GM18498 (cell line): ENCODE measurements around the gene EOLA1.

Experiments
- ATAC-seq: cut with Tn5 transposase; IDR thresholded peaks from one replicate; pipeline ENCODE4 v1.9.1; 2021; ENCODE audit warnings: mild to moderate bottlenecking, moderate library complexity; ENCODE audit not compliant: unreplicated experiment

EOLA1 gene

GRCh38 chrX:149540621-149541520 lies at the start of gene EOLA1:
Gene EOLA1 (plus strand): TSS chrX:149541012. CDS start chrX:149545631, 4,619 bp downstream.
- peak; percentile 80 for ATAC-seq

GRCh38 chrX:149491812-149492211 lies 49.0 kb upstream of the EOLA1 start:
- ATAC-seq, result no peak

GRCh38 chrX:149493567-149494562 lies 46.9 kb upstream of the EOLA1 start:
- no peak for ATAC-seq

GRCh38 chrX:149494844-149495565 lies 45.8 kb upstream of the EOLA1 start:
- ATAC-seq, result no peak

- ATAC-seq, result no peak
Measured at GRCh38 chrX:149495573-149496071, 45.2 kb upstream of the EOLA1 start.

GRCh38 chrX:149497054-149497453 lies 43.8 kb upstream of the EOLA1 start:
- no peak for ATAC-seq

- ATAC-seq, result no peak
Measured at GRCh38 chrX:149497626-149498025, 43.2 kb upstream of the EOLA1 start.

- no peak for ATAC-seq
Measured at GRCh38 chrX:149498767-149499166, 42.0 kb upstream of the EOLA1 start.

- ATAC-seq, result no peak
Measured at GRCh38 chrX:149499766-149500165, 41.0 kb upstream of the EOLA1 start.

GRCh38 chrX:149502923-149503322 lies 37.9 kb upstream of the EOLA1 start:
- ATAC-seq, result peak; percentile 34

- ATAC-seq, result peak; percentile 78
Measured at GRCh38 chrX:149503446-149503845, 37.4 kb upstream of the EOLA1 start.

- peak; percentile 41 for ATAC-seq
Measured at GRCh38 chrX:149504226-149504914, 36.4 kb upstream of the EOLA1 start.

- ATAC-seq, result peak; percentile 78
Measured at GRCh38 chrX:149504915-149505651, 35.7 kb upstream of the EOLA1 start, which contains the start of gene IDS. Gene IDS (minus strand): TSS chrX:149505306. CDS start chrX:149505137, 169 bp downstream.

GRCh38 chrX:149505671-149506070 lies 35.1 kb upstream of the EOLA1 start:
- no peak for ATAC-seq

- no peak for ATAC-seq
Measured at GRCh38 chrX:149506349-149506748, 34.5 kb upstream of the EOLA1 start.

GRCh38 chrX:149508467-149508866 lies 32.3 kb upstream of the EOLA1 start:
- ATAC-seq, result no peak

GRCh38 chrX:149510386-149510785 lies 30.4 kb upstream of the EOLA1 start:
- peak; percentile 64 for ATAC-seq

GRCh38 chrX:149511081-149511480 lies 29.7 kb upstream of the EOLA1 start:
- no peak for ATAC-seq

- peak; percentile 88 for ATAC-seq
Measured at GRCh38 chrX:149512225-149512885, 28.5 kb upstream of the EOLA1 start.
